Activated naive CD4-positive, alpha-beta T cell treated with anti-CD3 and anti-CD28 coated beads, Interleukin-2, amount 50 U/mL, for 72 hours (primary cell): ENCODE measurements around the gene NANP. TPM values are rescaled to one million over a fixed set of nuclear protein-coding genes. Genes with fewer than 3 reads are reported as not detected.
"Not testable (repeated sequence)": the region's sequence is repeated elsewhere in the genome, so short reads cannot be mapped to it uniquely, and the experiment has no call there.

Experiments used
- ATAC-seq, 2 donors: fragments of 150-1000 bp; cut with Tn5 transposase; 2 replicates each; pipeline ENCODE4 v1.10.0; 2021; ENCODE audit warnings: mild to moderate bottlenecking in 2 of 2, moderate library complexity in 2 of 2
- DNase-seq, 2 donors: peaks; one replicate each; pipeline ENCODE4 v3.0.0; 2021 to 2022; ENCODE audit warnings: low spot score in 2 of 2
- H3K27ac Mint-ChIP-seq, 2 donors: one replicate each; pipeline ENCODE4 v1.8.0; 2022; ENCODE audit warnings: mild to moderate bottlenecking in 2 of 2, mixed read lengths in 2 of 2
- H3K36me3 Mint-ChIP-seq, 2 donors: one replicate each; pipeline ENCODE4 v1.8.0; 2022; ENCODE audit warnings: mixed read lengths in 2 of 2
- H3K9me3 Mint-ChIP-seq, 2 donors: one replicate each; pipeline ENCODE4 v1.8.0; 2022; ENCODE audit warnings: mixed read lengths in 2 of 2
- total RNA-seq, 2 donors: library from RNA; stranded (reverse); gene quantifications; one replicate each; pipeline ENCODE4 v1.2.3, GENCODE V29; 2022

The NANP gene
- total RNA-seq, 2 donors from 2014 or later, result 6.6 to 9.5 TPM

- peaks cover 0 to 13% of the 10 kb centered on the region in 2 donors for H3K9me3 Mint-ChIP-seq
- H3K27ac Mint-ChIP-seq, result peak overlapping the region; percentile 95 to 96
- DNase-seq, result peak; percentile 24 to 69
- peaks cover 30 to 37% of the 10 kb centered on the region in 2 donors for H3K36me3 Mint-ChIP-seq
- ATAC-seq, result peak in 1 of 2 donors; percentile 9
Measured at GRCh38 chr20:25623225-25623735, 534 bp downstream of the NANP start.

GRCh38 chr20:25622450-25623224 is 1.2 kb downstream of the NANP start:
- ATAC-seq (no peak), DNase-seq (no peak)
- Mint-ChIP-seq H3K9me3 (peaks cover 0 to 7% of the 10 kb centered on the region in 2 donors), H3K27ac (peak overlapping the region; percentile 95 to 96), H3K36me3 (peaks cover 25 to 30% of the 10 kb centered on the region in 2 donors)

- peaks cover 25 to 26% of the 10 kb centered on the region in 2 donors for H3K36me3 Mint-ChIP-seq
- H3K27ac Mint-ChIP-seq, result peak overlapping the region; percentile 27 to 96
- H3K9me3 Mint-ChIP-seq, result peaks cover 0 to 7% of the 10 kb centered on the region in 2 donors
- no peak for ATAC-seq
- DNase-seq, result no peak
Measured at GRCh38 chr20:25622049-25622448, 1.8 kb downstream of the NANP start.

- no peak for DNase-seq
- Mint-ChIP-seq H3K36me3 (peaks cover 17 to 20% of the 10 kb centered on the region in 2 donors), H3K9me3 (no peaks in the 10 kb centered on the region), H3K27ac (no peak overlapping the region)
- no peak for ATAC-seq
Measured at GRCh38 chr20:25619514-25619913, 4.3 kb downstream of the NANP start.

- no peak for DNase-seq
- no peaks in the 10 kb centered on the region for H3K9me3 Mint-ChIP-seq
- H3K27ac Mint-ChIP-seq, result no peak overlapping the region
- no peaks in the 10 kb centered on the region for H3K36me3 Mint-ChIP-seq
- no peak for ATAC-seq
Measured at GRCh38 chr20:25608774-25609173, 15.0 kb downstream of the NANP start.

- Mint-ChIP-seq H3K27ac (no peak overlapping the region), H3K9me3 (no peaks in the 10 kb centered on the region), H3K36me3 (no peaks in the 10 kb centered on the region)
- DNase-seq, result no peak
- no peak for ATAC-seq
Measured at GRCh38 chr20:25606094-25606695, 17.6 kb downstream of the NANP start.

- Mint-ChIP-seq H3K9me3 (no peaks in the 10 kb centered on the region), H3K36me3 (no peaks in the 10 kb centered on the region), H3K27ac (no peak overlapping the region)
- ATAC-seq, result no peak
- DNase-seq, result no peak
Measured at GRCh38 chr20:25605148-25605547, 18.7 kb downstream of the NANP start.

GRCh38 chr20:25604611-25605010 is 19.2 kb downstream of the NANP start:
- DNase-seq (no peak), ATAC-seq (no peak)
- H3K9me3 Mint-ChIP-seq, result no peaks in the 10 kb centered on the region
- no peak overlapping the region for H3K27ac Mint-ChIP-seq
- no peaks in the 10 kb centered on the region for H3K36me3 Mint-ChIP-seq

- H3K36me3 Mint-ChIP-seq, H3K9me3 Mint-ChIP-seq, DNase-seq: not testable (repeated sequence)
- H3K27ac Mint-ChIP-seq, result peak overlapping the region in 1 of 2 donors; percentile 22
- ATAC-seq, result peak; percentile 84 to 94
Measured at GRCh38 chr20:25602914-25603309, 20.9 kb downstream of the NANP start.

- not testable (repeated sequence) for H3K36me3 Mint-ChIP-seq, H3K9me3 Mint-ChIP-seq, H3K27ac Mint-ChIP-seq, DNase-seq, ATAC-seq
Measured at GRCh38 chr20:25602191-25602913, 21.5 kb downstream of the NANP start.

GRCh38 chr20:25601659-25602058 is 22.2 kb downstream of the NANP start:
- Mint-ChIP-seq H3K27ac (no peak overlapping the region), H3K9me3 (no peaks in the 10 kb centered on the region), H3K36me3 (no peaks in the 10 kb centered on the region)
- ATAC-seq (no peak), DNase-seq (no peak)

- no peaks in the 10 kb centered on the region for H3K9me3 Mint-ChIP-seq
- no peak overlapping the region for H3K27ac Mint-ChIP-seq
- no peaks in the 10 kb centered on the region for H3K36me3 Mint-ChIP-seq
- ATAC-seq (no peak), DNase-seq (no peak)
Measured at GRCh38 chr20:25600632-25601031, 23.2 kb downstream of the NANP start.

GRCh38 chr20:25592135-25592852 is 31.5 kb downstream of the NANP start:
- ATAC-seq, result no peak
- Mint-ChIP-seq H3K36me3 (no peaks in the 10 kb centered on the region), H3K9me3 (no peaks in the 10 kb centered on the region), H3K27ac (no peak overlapping the region)
- no peak for DNase-seq

- not testable (repeated sequence) for H3K27ac Mint-ChIP-seq, H3K9me3 Mint-ChIP-seq, ATAC-seq, DNase-seq, H3K36me3 Mint-ChIP-seq
Measured at GRCh38 chr20:25590778-25591177, 33.0 kb downstream of the NANP start.

- no peak for ATAC-seq
- Mint-ChIP-seq H3K9me3 (no peaks in the 10 kb centered on the region), H3K36me3 (peaks cover 0 to 6% of the 10 kb centered on the region in 2 donors), H3K27ac (no peak overlapping the region)
- no peak for DNase-seq
Measured at GRCh38 chr20:25588491-25588890, 35.3 kb downstream of the NANP start.

GRCh38 chr20:25587536-25587935 is 36.3 kb downstream of the NANP start:
- H3K36me3 Mint-ChIP-seq, result peaks cover 0 to 6% of the 10 kb centered on the region in 2 donors
- ATAC-seq (peak in 1 of 2 donors; percentile 42), DNase-seq (no peak)
- H3K27ac Mint-ChIP-seq, result no peak overlapping the region
- no peaks in the 10 kb centered on the region for H3K9me3 Mint-ChIP-seq
